ENCODE results near the gene CPEB3. TPM values are rescaled to one million over a fixed set of nuclear protein-coding genes. Genes with fewer than 3 reads are reported as not detected.

CPEB3 gene
- total and polyA plus RNA-seq, 3 experiments from 2014 or later, result 1.6 to 2.1 (median 2.1) TPM

GRCh38 chr10:92177546-92177945, 113.3 kb downstream of the CPEB3 start:
- H3K4me3 ChIP-seq (ENCODE audit: low read length), result no peak overlapping the region
- peaks cover 17 to 34% (median 22%) of the 10 kb centered on the region in 3 donors for H3K36me3 Mint-ChIP-seq
- DNase-seq, result no peak
- H3K9me3 ChIP-seq (ENCODE audit: low read length), result no peaks in the 10 kb centered on the region
- ChIA-PET CTCF (no interaction called here), POLR2A (no interaction called here)
- no peak overlapping the region for H3K27ac ChIP-seq (ENCODE audit: low read depth, low read length)
- H3K4me1 ChIP-seq (ENCODE audit: insufficient read depth, low read length), result no peaks in the 10 kb centered on the region
- H3K27ac Mint-ChIP-seq, result no peak overlapping the region
- no peaks in the 10 kb centered on the region for H3K27me3 Mint-ChIP-seq
- H3K27me3 ChIP-seq (ENCODE audit: insufficient read depth, low read length, poor library complexity, severe bottlenecking), result no peaks in the 10 kb centered on the region
- no peak overlapping the region for H3K4me3 Mint-ChIP-seq
- H3K4me1 Mint-ChIP-seq, result no peaks in the 10 kb centered on the region
- H3K9me3 Mint-ChIP-seq, result no peaks in the 10 kb centered on the region
- no peaks in the 10 kb centered on the region for H3K36me3 ChIP-seq (ENCODE audit: insufficient read depth, low read length)

DNA sequence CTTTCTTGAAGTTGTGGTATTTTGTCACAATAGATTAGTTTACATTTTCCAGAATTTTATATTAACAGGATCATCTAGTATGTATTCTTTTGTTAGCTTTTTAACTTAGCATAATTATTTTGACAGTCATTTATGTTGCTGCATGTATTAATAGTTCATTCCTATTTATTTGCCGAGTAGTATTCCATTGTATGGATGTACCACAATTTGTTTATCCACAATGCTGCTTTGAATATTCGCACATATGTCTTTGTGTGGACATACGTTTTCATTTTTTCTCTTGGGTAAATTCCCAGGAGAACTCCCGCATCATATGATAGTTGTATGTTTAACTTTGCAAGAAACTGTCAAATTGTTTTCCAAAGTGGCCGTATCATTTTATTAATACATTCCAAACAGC, 115.7 kb downstream of the CPEB3 start:
- no peak for DNase-seq
- Histone ChIP-seq H3K4me3 (ENCODE audit: low read length) (no peak overlapping the region), H3K4me1 (ENCODE audit: insufficient read depth, low read length) (no peaks in the 10 kb centered on the region), H3K9me3 (ENCODE audit: low read length) (no peaks in the 10 kb centered on the region), H3K27me3 (ENCODE audit: insufficient read depth, low read length, poor library complexity, severe bottlenecking) (no peaks in the 10 kb centered on the region), H3K27ac (ENCODE audit: low read depth, low read length) (no peak overlapping the region), H3K36me3 (ENCODE audit: insufficient read depth, low read length) (no peaks in the 10 kb centered on the region)
- peaks cover 14 to 34% (median 29%) of the 10 kb centered on the region in 3 donors for H3K36me3 Mint-ChIP-seq
- no peak overlapping the region for H3K27ac Mint-ChIP-seq
- ChIA-PET POLR2A (no interaction called here), CTCF (no interaction called here)
- H3K27me3 Mint-ChIP-seq, result no peaks in the 10 kb centered on the region
- no peaks in the 10 kb centered on the region for H3K4me1 Mint-ChIP-seq
- peaks cover 0 to 2% (median 0%) of the 10 kb centered on the region in 5 donors for H3K9me3 Mint-ChIP-seq
- H3K4me3 Mint-ChIP-seq, result no peak overlapping the region

DNA sequence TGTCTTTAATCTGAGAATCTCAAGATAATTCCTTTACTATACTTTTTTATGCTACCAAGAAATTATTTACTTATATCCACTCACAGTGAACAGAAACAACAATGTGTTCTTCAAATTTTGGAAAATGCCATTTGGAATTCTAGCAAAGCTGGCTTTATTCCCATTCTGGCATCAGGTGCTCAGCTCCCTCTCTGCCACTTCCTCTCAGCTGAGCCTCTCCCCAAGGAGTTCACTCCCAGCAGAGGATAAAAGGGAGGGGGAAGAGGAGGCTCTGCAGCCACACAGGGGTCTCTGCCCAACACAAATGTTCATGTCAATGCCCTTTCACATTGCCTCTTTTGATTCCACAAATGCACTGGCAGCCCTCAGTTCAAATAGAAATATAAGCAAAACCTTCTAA, 116.9 kb downstream of the CPEB3 start:
- H3K4me1 ChIP-seq (ENCODE audit: insufficient read depth, low read length), result no peaks in the 10 kb centered on the region
- H3K4me3 ChIP-seq (ENCODE audit: low read length), result no peak overlapping the region
- H3K27ac Mint-ChIP-seq, result no peak overlapping the region
- peaks cover 4 to 7% (median 5%) of the 10 kb centered on the region in 5 donors for H3K9me3 Mint-ChIP-seq
- H3K27me3 Mint-ChIP-seq, result no peaks in the 10 kb centered on the region
- ChIA-PET CTCF (no interaction called here), POLR2A (no interaction called here)
- H3K36me3 ChIP-seq (ENCODE audit: insufficient read depth, low read length), result no peaks in the 10 kb centered on the region
- no peak overlapping the region for H3K4me3 Mint-ChIP-seq
- no peaks in the 10 kb centered on the region for H3K27me3 ChIP-seq (ENCODE audit: insufficient read depth, low read length, poor library complexity, severe bottlenecking)
- DNase-seq, result no peak
- H3K9me3 ChIP-seq (ENCODE audit: low read length), result no peaks in the 10 kb centered on the region
- no peaks in the 10 kb centered on the region for H3K4me1 Mint-ChIP-seq
- H3K27ac ChIP-seq (ENCODE audit: low read depth, low read length), result no peak overlapping the region
- H3K36me3 Mint-ChIP-seq, result peaks cover 17 to 36% (median 27%) of the 10 kb centered on the region in 3 donors

GRCh38 chr10:92164036-92164696, 126.7 kb downstream of the CPEB3 start:
- POLR2A ChIA-PET, result no interaction called here

DNA sequence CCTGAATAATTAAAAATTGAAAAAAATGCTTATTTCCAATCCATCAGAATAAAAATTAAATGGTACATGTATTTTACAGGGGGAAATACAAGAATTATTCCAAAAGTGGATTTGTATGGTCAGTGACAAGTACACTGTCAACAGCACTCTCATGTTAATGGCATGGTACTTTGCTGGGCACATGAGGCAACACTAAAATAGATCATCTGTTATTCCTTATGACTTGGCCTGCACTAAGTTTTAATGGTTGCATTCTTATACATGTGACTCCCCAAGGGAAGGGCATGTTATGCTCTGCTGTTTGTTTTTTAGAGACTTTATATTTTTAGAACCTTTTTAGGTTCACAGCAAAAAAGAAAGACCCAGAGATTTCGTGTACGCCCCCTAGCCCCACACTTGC, 128.3 kb downstream of the CPEB3 start:
- Mint-ChIP-seq H3K36me3 (peaks cover 2 to 23% (median 14%) of the 10 kb centered on the region in 3 donors), H3K27me3 (no peaks in the 10 kb centered on the region), H3K4me1 (no peaks in the 10 kb centered on the region), H3K27ac (peak overlapping the region in 1 of 8 donors; percentile 15), H3K9me3 (peaks cover 3 to 8% (median 4%) of the 10 kb centered on the region in 5 donors), H3K4me3 (no peak overlapping the region)
- Histone ChIP-seq H3K9me3 (ENCODE audit: low read length) (no peaks in the 10 kb centered on the region), H3K27me3 (ENCODE audit: insufficient read depth, low read length, poor library complexity, severe bottlenecking) (no peaks in the 10 kb centered on the region), H3K4me1 (ENCODE audit: insufficient read depth, low read length) (no peaks in the 10 kb centered on the region), H3K4me3 (ENCODE audit: low read length) (no peak overlapping the region), H3K27ac (ENCODE audit: low read depth, low read length) (no peak overlapping the region), H3K36me3 (ENCODE audit: insufficient read depth, low read length) (no peaks in the 10 kb centered on the region)
- DNase-seq, result no peak
- CTCF ChIA-PET, result no interaction called here
- POLR2A ChIA-PET, result no interaction called here

More at GRCh38 chr10:92164036-92164696, 126.7 kb downstream of the CPEB3 start:
- Histone ChIP-seq H3K9me3 (ENCODE audit: low read length) (no peaks in the 10 kb centered on the region), H3K27ac (ENCODE audit: low read depth, low read length) (no peak overlapping the region), H3K36me3 (ENCODE audit: insufficient read depth, low read length) (no peaks in the 10 kb centered on the region), H3K4me1 (ENCODE audit: insufficient read depth, low read length) (no peaks in the 10 kb centered on the region), H3K4me3 (ENCODE audit: low read length) (no peak overlapping the region), H3K27me3 (ENCODE audit: insufficient read depth, low read length, poor library complexity, severe bottlenecking) (no peaks in the 10 kb centered on the region)
- H3K4me3 Mint-ChIP-seq, result no peak overlapping the region
- DNase-seq, result no peak
- H3K4me1 Mint-ChIP-seq, result no peaks in the 10 kb centered on the region
- peaks cover 2 to 31% (median 17%) of the 10 kb centered on the region in 3 donors for H3K36me3 Mint-ChIP-seq
- no peaks in the 10 kb centered on the region for H3K27me3 Mint-ChIP-seq
- H3K9me3 Mint-ChIP-seq, result peaks cover 3 to 8% (median 6%) of the 10 kb centered on the region in 5 donors
- CTCF ChIA-PET, result no interaction called here
- H3K27ac Mint-ChIP-seq, result no peak overlapping the region

- Mint-ChIP-seq H3K27me3 (no peaks in the 10 kb centered on the region), H3K4me1 (no peaks in the 10 kb centered on the region), H3K27ac (no peak overlapping the region), H3K9me3 (no peaks in the 10 kb centered on the region), H3K36me3 (peaks cover 0 to 2% (median 0%) of the 10 kb centered on the region in 3 donors), H3K4me3 (no peak overlapping the region)
- Histone ChIP-seq H3K9me3 (ENCODE audit: low read length) (no peaks in the 10 kb centered on the region), H3K27ac (ENCODE audit: low read depth, low read length) (no peak overlapping the region), H3K27me3 (ENCODE audit: insufficient read depth, low read length, poor library complexity, severe bottlenecking) (no peaks in the 10 kb centered on the region), H3K4me3 (ENCODE audit: low read length) (no peak overlapping the region), H3K4me1 (ENCODE audit: insufficient read depth, low read length) (no peaks in the 10 kb centered on the region), H3K36me3 (ENCODE audit: insufficient read depth, low read length) (no peaks in the 10 kb centered on the region)
- no peak for DNase-seq
- CTCF ChIA-PET, result no interaction called here
- POLR2A ChIA-PET, result no interaction called here
Measured at GRCh38 chr10:92156874-92157773, 133.8 kb downstream of the CPEB3 start.

DNA sequence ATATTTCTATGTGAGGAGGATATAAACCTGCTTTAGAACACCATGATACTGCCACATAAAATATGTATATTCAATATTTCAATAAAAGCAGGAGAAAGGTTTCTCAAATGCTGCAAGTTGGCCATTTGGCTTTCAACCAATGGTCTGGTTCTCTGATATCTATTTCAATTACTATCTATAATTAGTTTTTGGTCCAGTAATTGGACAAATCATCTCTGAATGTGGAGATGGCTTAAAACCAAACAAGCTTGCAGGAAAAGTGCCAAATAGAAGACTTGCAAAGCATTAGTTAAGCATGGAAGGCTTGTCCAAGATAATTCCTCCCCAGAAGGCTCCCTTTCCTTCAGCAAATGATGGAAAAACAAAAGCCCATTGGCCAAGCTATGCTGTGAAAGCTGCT, 140.1 kb downstream of the CPEB3 start:
- Histone ChIP-seq H3K36me3 (ENCODE audit: insufficient read depth, low read length) (no peaks in the 10 kb centered on the region), H3K27me3 (ENCODE audit: insufficient read depth, low read length, poor library complexity, severe bottlenecking) (no peaks in the 10 kb centered on the region), H3K4me1 (ENCODE audit: insufficient read depth, low read length) (no peaks in the 10 kb centered on the region), H3K4me3 (ENCODE audit: low read length) (no peak overlapping the region), H3K9me3 (ENCODE audit: low read length) (no peaks in the 10 kb centered on the region), H3K27ac (ENCODE audit: low read depth, low read length) (no peak overlapping the region)
- ChIA-PET CTCF (no interaction called here), POLR2A (no interaction called here)
- peaks cover 1 to 14% (median 4%) of the 10 kb centered on the region in 3 donors for H3K4me1 Mint-ChIP-seq
- H3K27ac Mint-ChIP-seq, result peak overlapping the region in 1 of 8 donors; percentile 23
- H3K9me3 Mint-ChIP-seq, result no peaks in the 10 kb centered on the region
- no peak overlapping the region for H3K4me3 Mint-ChIP-seq
- peaks cover 0 to 6% (median 0%) of the 10 kb centered on the region in 3 donors for H3K36me3 Mint-ChIP-seq
- no peak for DNase-seq
- no peaks in the 10 kb centered on the region for H3K27me3 Mint-ChIP-seq

GRCh38 chr10:92149261-92149660, 141.6 kb downstream of the CPEB3 start:
- H3K4me1 Mint-ChIP-seq, result peaks cover 1 to 16% (median 4%) of the 10 kb centered on the region in 3 donors
- no peak overlapping the region for H3K27ac Mint-ChIP-seq
- no peaks in the 10 kb centered on the region for H3K27me3 Mint-ChIP-seq
- H3K4me1 ChIP-seq (ENCODE audit: insufficient read depth, low read length), result no peaks in the 10 kb centered on the region
- peaks cover 0 to 6% (median 0%) of the 10 kb centered on the region in 3 donors for H3K36me3 Mint-ChIP-seq
- H3K4me3 Mint-ChIP-seq, result no peak overlapping the region
- DNase-seq, result no peak
- no peaks in the 10 kb centered on the region for H3K9me3 Mint-ChIP-seq
- H3K36me3 ChIP-seq (ENCODE audit: insufficient read depth, low read length), result no peaks in the 10 kb centered on the region
- no peak overlapping the region for H3K4me3 ChIP-seq (ENCODE audit: low read length)
- ChIA-PET POLR2A (no interaction called here), CTCF (no interaction called here)
- H3K9me3 ChIP-seq (ENCODE audit: low read length), result no peaks in the 10 kb centered on the region
- H3K27ac ChIP-seq (ENCODE audit: low read depth, low read length), result no peak overlapping the region
- H3K27me3 ChIP-seq (ENCODE audit: insufficient read depth, low read length, poor library complexity, severe bottlenecking), result no peaks in the 10 kb centered on the region
